ENCODE measurements around the gene EGFL7. TPM values are rescaled to one million over a fixed set of nuclear protein-coding genes. Genes with fewer than 3 reads are reported as not detected.

Gene EGFL7
- total and polyA plus RNA-seq, 3 donors from 2014 or later, result 68.5 to 106 (median 101) TPM

- Histone ChIP-seq H3K4me1 (peaks cover 17% of the 10 kb centered on the region), H3K4me3 (no peak overlapping the region), H3K27ac (no peak overlapping the region), H3K27me3 (no peaks in the 10 kb centered on the region), H3K9me3 (no peaks in the 10 kb centered on the region), H3K36me3 (ENCODE audit: low read depth, missing control alignments) (no peaks in the 10 kb centered on the region)
- WGBS, 2 donors, result 85% methylated on average over 16 of the region's 16 CpGs; no CpG with 5 or more reads in 1 of the 2 donors
- DNase-seq, result no peak
- intact Hi-C loops (cut with DNase I; ENCODE audit: low total_unique reads), result no loop called here
- TF ChIP-seq POLR2A (IDR thresholded peaks at IDR 0.05) (no peak), CTCF (IDR thresholded peaks at IDR 0.05) (no peak)
These were observed 38.3 kb upstream of the EGFL7 start for GRCh38 chr9:136624184-136624951.

- intact Hi-C loops (cut with DNase I; ENCODE audit: low total_unique reads), result loop anchor here (5.0 kb wide), 1 partner anchor 138 kb away; no protein-coding TSS in a partner anchor
- H3K27me3 ChIP-seq, result no peaks in the 10 kb centered on the region
- TF ChIP-seq CTCF (IDR thresholded peaks at IDR 0.05) (peak; percentile 16 to 32 (median 23)), POLR2A (IDR thresholded peaks at IDR 0.05) (no peak)
- no peaks in the 10 kb centered on the region for H3K9me3 ChIP-seq
- DNase-seq, result peak; percentile 76
- H3K27ac ChIP-seq, result no peak overlapping the region
- no peaks in the 10 kb centered on the region for H3K36me3 ChIP-seq (ENCODE audit: low read depth, missing control alignments)
- H3K4me3 ChIP-seq, result no peak overlapping the region
- 36 to 62% methylated on average over 15 to 17 of the region's 19 CpGs for WGBS, 2 donors
- H3K4me1 ChIP-seq, result peaks cover 13% of the 10 kb centered on the region
These were observed 37.3 kb upstream of the EGFL7 start for GRCh38 chr9:136625101-136626065.

- H3K36me3 ChIP-seq (ENCODE audit: low read depth, missing control alignments), result no peaks in the 10 kb centered on the region
- intact Hi-C loops (cut with DNase I; ENCODE audit: low total_unique reads), result loop anchor here (5.0 kb wide), 1 partner anchor 139 kb away; no protein-coding TSS in a partner anchor
- no peaks in the 10 kb centered on the region for H3K9me3 ChIP-seq
- TF ChIP-seq POLR2A (IDR thresholded peaks at IDR 0.05) (no peak), CTCF (IDR thresholded peaks at IDR 0.05) (no peak)
- no peak for DNase-seq
- no peak overlapping the region for H3K27ac ChIP-seq
- H3K4me1 ChIP-seq, result peaks cover 13% of the 10 kb centered on the region
- no peaks in the 10 kb centered on the region for H3K27me3 ChIP-seq
- 80 to 89% methylated on average over 8 to 30 of the region's 30 CpGs for WGBS, 2 donors
- H3K4me3 ChIP-seq, result no peak overlapping the region
These were observed 36.5 kb upstream of the EGFL7 start for GRCh38 chr9:136626066-136626725.

- Histone ChIP-seq H3K36me3 (ENCODE audit: low read depth, missing control alignments) (no peaks in the 10 kb centered on the region), H3K27ac (no peak overlapping the region), H3K27me3 (no peaks in the 10 kb centered on the region), H3K4me1 (peaks cover 13% of the 10 kb centered on the region), H3K4me3 (no peak overlapping the region), H3K9me3 (no peaks in the 10 kb centered on the region)
- DNase-seq, result no peak
- WGBS, 2 donors, result 81 to 82% methylated on average over 20 to 25 of the region's 25 CpGs
- TF ChIP-seq POLR2A (IDR thresholded peaks at IDR 0.05), result no peak
- no peak for TF ChIP-seq CTCF (IDR thresholded peaks at IDR 0.05)
- intact Hi-C loops (cut with DNase I; ENCODE audit: low total_unique reads), result loop anchor here (5.0 kb wide), 1 partner anchor 140 kb away; no protein-coding TSS in a partner anchor
These were observed 35.7 kb upstream of the EGFL7 start for GRCh38 chr9:136626740-136627642.
